OCI-LY7 (cell line): ENCODE data around the gene SYCP3. TPM values are rescaled to one million over a fixed set of nuclear protein-coding genes. Genes with fewer than 3 reads are reported as not detected.

Experiments used
- BruUV-seq: library from RNA; stranded (reverse); fragments of 400-500 nt; replicated peaks from 2 replicates; lab custom pipeline; 2021; lab: Mats Ljungman, UMichigan
- CTCF ChIA-PET: fragments of 300-600 bp; sonication (Branson Sonifier 250); formaldehyde crosslinking; loops from one replicate; lab custom pipeline; 2022; ENCODE audit warnings: antibody characterized with exemption; ENCODE audit not compliant: unreplicated experiment; lab: Charles Lee
- POLR2A ChIA-PET: fragments of 300-600 bp; sonication (Branson Sonifier 250); formaldehyde crosslinking; loops from one replicate; lab custom pipeline; 2022; ENCODE audit warnings: antibody characterized with exemption; lab: Charles Lee
- DNase-seq: peaks from one replicate; pipeline ENCODE4 v3.0.0-alpha.2; 2015; ENCODE audit warnings: low spot score
- H2AFZ ChIP-seq: fragments of 200-600 bp; sonication (generic), shearing (Covaris generic); 2 replicates; pipeline ENCODE4 v1.6.1; 2014; ENCODE audit warnings: mild to moderate bottlenecking, antibody characterized with exemption, low read length, moderate library complexity
- H3K27ac ChIP-seq: fragments of 200-600 bp; sonication (generic); 2 replicates; pipeline ENCODE4 v1.5.1; 2014; ENCODE audit warnings: mixed run types, low read depth, mild to moderate bottlenecking, moderate library complexity, low read length, inconsistent platforms; ENCODE audit not compliant: poor library complexity, severe bottlenecking
- H3K36me3 ChIP-seq: fragments of 200-600 bp; sonication (generic); 2 replicates; pipeline ENCODE4 v1.6.1; 2014; ENCODE audit warnings: mild to moderate bottlenecking, antibody characterized with exemption, low read length, moderate library complexity, mixed read lengths; ENCODE audit not compliant: insufficient read depth
- H3K4me1 ChIP-seq: fragments of 200-600 bp; sonication (generic); 2 replicates; pipeline ENCODE4 v1.5.1; 2014; ENCODE audit warnings: mild to moderate bottlenecking, low read length; ENCODE audit not compliant: insufficient read depth, poor library complexity, severe bottlenecking
- H3K4me2 ChIP-seq: fragments of 200-600 bp; sonication (generic); 2 replicates; pipeline ENCODE4 v1.6.1; 2014; ENCODE audit warnings: mild to moderate bottlenecking, low read length
- H3K4me3 ChIP-seq: fragments of 200-600 bp; sonication (generic); 2 replicates; pipeline ENCODE4 v1.5.1; 2014; ENCODE audit warnings: mild to moderate bottlenecking, low read depth, low read length; ENCODE audit not compliant: poor library complexity, severe bottlenecking
- H3K79me2 ChIP-seq: fragments of 200-600 bp; sonication (generic); 2 replicates; pipeline ENCODE4 v1.6.1; 2016; ENCODE audit warnings: low read depth, mild to moderate bottlenecking, low read length, moderate library complexity, mixed read lengths; ENCODE audit not compliant: insufficient read depth
- H3K9me2 ChIP-seq: fragments of 200-600 bp; sonication (generic); 2 replicates; pipeline ENCODE4 v1.6.1; 2016; ENCODE audit warnings: mild to moderate bottlenecking, low read length, mixed read lengths; ENCODE audit not compliant: insufficient read depth
- H3K9me3 ChIP-seq: fragments of 200-600 bp; sonication (generic); 2 replicates; pipeline ENCODE4 v1.6.1; 2014; ENCODE audit warnings: mild to moderate bottlenecking, mixed run types, low read length, mixed read lengths
- H4K20me1 ChIP-seq: fragments of 200-600 bp; sonication (generic); 2 replicates; pipeline ENCODE4 v1.6.1; 2014; ENCODE audit warnings: mild to moderate bottlenecking, antibody characterized with exemption, low read length, moderate library complexity, mixed read lengths; ENCODE audit not compliant: insufficient read depth
- EZH2phosphoT487 ChIP-seq: fragments of 200-600 bp; sonication (generic); IDR thresholded peaks from 2 replicates; pipeline ENCODE4 v1.6.1; 2018; ENCODE audit warnings: low read depth, borderline replicate concordance, mild to moderate bottlenecking, mixed run types, antibody characterized with exemption, low read length, moderate library complexity, mixed read lengths
- intact Hi-C: fragments of 100-400 bp; cut with micrococcal nuclease; formaldehyde crosslinking; loops from one replicate; pipeline ENCODE4 v1.10.0; 2022; ENCODE audit not compliant: unreplicated experiment
- total RNA-seq, 2 experiments: library from RNA; depleted of rRNA in 1 of 2; stranded (reverse); fragments of >200 nt in 1 of 2; shearing (Covaris generic) in 1 of 2; gene quantifications; 2 replicates each; pipeline ENCODE4 v1.2.3, GENCODE V29; 2014 to 2022
- TF ChIP-seq, protein P1 (sequence below): fragments of 200-600 bp; sonication (generic); conservative IDR thresholded peaks from 2 replicates; pipeline ENCODE4 v1.5.1; 2014; ENCODE audit warnings: mild to moderate bottlenecking, antibody characterized with exemption, low read length, moderate library complexity, mixed read lengths

The SYCP3 gene
- total RNA-seq, 2 experiments from 2014 or later: 0.13 to 0.36 TPM

DNA sequence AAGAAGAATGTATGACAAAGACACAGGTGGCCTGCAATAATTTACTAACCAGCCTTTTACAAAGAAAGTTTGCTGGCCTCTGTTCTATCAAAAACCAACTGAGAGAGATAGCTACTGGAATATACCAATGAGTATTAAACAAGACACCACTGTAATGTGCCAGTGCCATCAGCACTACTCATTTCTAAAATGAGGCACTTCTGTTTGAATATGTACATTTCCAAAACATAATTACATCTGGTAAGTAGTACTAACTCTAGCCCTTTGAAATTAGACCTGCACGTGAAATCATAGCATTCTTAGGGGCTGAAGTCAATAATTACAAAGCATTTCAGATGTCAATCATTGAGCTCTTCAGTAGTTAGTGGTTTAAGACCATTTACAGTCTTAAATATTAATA, 6.9 kb upstream of the SYCP3 start:
- no peaks in the 10 kb centered on the region for H4K20me1 ChIP-seq
- peaks cover 76% of the 10 kb centered on the region for H3K36me3 ChIP-seq

DNA sequence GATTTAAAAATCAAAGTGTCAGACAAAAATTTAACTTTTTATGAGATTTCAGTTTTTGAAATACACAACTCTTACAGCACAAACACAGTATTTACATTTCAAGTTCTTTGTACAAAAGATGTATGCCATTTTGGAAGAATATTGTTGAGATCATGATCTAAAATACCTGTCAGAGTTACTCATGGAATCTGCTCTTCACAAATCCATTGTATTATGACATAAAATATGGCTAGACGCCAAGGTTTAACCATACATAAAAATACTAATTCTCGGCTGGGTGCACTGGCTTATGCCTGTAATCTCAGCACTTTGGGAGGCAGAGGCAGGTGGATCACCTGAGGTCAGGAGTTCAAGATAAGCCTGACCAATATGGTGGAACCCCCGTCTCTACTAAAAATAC, 6.2 kb upstream of the SYCP3 start:
- H4K20me1 ChIP-seq: no peaks in the 10 kb centered on the region
- no peaks in the 10 kb centered on the region for H3K9me2 ChIP-seq
- peaks cover 68% of the 10 kb centered on the region for H3K4me1 ChIP-seq
- no peak overlapping the region for H3K4me3 ChIP-seq
- DNase-seq: no peak
- no peak overlapping the region; the same call in 1 of the 2 replicates for H2AFZ ChIP-seq
- H3K79me2 ChIP-seq: no peaks in the 10 kb centered on the region
- peak overlapping the region; percentile 95 for H3K27ac ChIP-seq
- peaks cover 69% of the 10 kb centered on the region for H3K36me3 ChIP-seq
- intact Hi-C loops: loop anchor here (10.0 kb wide), 1 partner anchor 189 kb away; no protein-coding TSS in a partner anchor
- no peaks in the 10 kb centered on the region for H3K9me3 ChIP-seq
- peak overlapping the region; percentile 67 for H3K4me2 ChIP-seq
- ChIA-PET CTCF (interaction anchor here (1.7 kb wide), 1 partner anchor 27 kb away, joined by 6 read pairs; no protein-coding TSS in a partner anchor), POLR2A (interaction anchor here (1.0 to 2.6 kb wide), 9 partner anchors 11 to 339 kb away, joined by 3 to 13 read pairs (median 7); partner anchors contain the start of gene ARL1)
- BruUV-seq: no TSS peak
- TF ChIP-seq, protein P1, sequence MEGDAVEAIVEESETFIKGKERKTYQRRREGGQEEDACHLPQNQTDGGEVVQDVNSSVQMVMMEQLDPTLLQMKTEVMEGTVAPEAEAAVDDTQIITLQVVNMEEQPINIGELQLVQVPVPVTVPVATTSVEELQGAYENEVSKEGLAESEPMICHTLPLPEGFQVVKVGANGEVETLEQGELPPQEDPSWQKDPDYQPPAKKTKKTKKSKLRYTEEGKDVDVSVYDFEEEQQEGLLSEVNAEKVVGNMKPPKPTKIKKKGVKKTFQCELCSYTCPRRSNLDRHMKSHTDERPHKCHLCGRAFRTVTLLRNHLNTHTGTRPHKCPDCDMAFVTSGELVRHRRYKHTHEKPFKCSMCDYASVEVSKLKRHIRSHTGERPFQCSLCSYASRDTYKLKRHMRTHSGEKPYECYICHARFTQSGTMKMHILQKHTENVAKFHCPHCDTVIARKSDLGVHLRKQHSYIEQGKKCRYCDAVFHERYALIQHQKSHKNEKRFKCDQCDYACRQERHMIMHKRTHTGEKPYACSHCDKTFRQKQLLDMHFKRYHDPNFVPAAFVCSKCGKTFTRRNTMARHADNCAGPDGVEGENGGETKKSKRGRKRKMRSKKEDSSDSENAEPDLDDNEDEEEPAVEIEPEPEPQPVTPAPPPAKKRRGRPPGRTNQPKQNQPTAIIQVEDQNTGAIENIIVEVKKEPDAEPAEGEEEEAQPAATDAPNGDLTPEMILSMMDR: no peak
- no peak for TF ChIP-seq EZH2phosphoT487

More for the DNA sequence above, 6.9 kb upstream of the SYCP3 start:
- H3K4me3 ChIP-seq: no peak overlapping the region
- no TSS peak for BruUV-seq
- H2AFZ ChIP-seq: no peak overlapping the region
- CTCF ChIA-PET: interaction anchor here (1.7 kb wide), 1 partner anchor 26 kb away, joined by 6 read pairs; no protein-coding TSS in a partner anchor
- intact Hi-C loops: loop anchor here (10.0 kb wide), 1 partner anchor 189 kb away; no protein-coding TSS in a partner anchor
- H3K27ac ChIP-seq: no peak overlapping the region
- no peak for DNase-seq
- peaks cover 62% of the 10 kb centered on the region for H3K4me1 ChIP-seq
- no peaks in the 10 kb centered on the region for H3K9me2 ChIP-seq
- H3K4me2 ChIP-seq: peak overlapping the region; percentile 67
- POLR2A ChIA-PET: interaction anchor here (0.6 to 2.2 kb wide), 14 partner anchors 9 to 1477 kb away, joined by 3 to 11 read pairs (median 5); partner anchors contain the start of gene ARL1
- H3K79me2 ChIP-seq: no peaks in the 10 kb centered on the region
- H3K9me3 ChIP-seq: no peaks in the 10 kb centered on the region
- TF ChIP-seq, protein P1: no peak
- no peak for TF ChIP-seq EZH2phosphoT487
